HG02642 (cell line): ENCODE results near the gene PELI1.

Experiments used
- ATAC-seq: cut with Tn5 transposase; IDR thresholded peaks from one replicate; pipeline ENCODE4 v1.9.1; 2021; ENCODE audit warnings: mild to moderate bottlenecking; ENCODE audit not compliant: unreplicated experiment, poor library complexity

Gene PELI1

GRCh38 chr2:64157792-64158191 is 13.6 kb upstream of the PELI1 start:
- ATAC-seq: no peak

- ATAC-seq: no peak
Observed at GRCh38 chr2:64153811-64154210, 9.6 kb upstream of the PELI1 start.

GRCh38 chr2:64151476-64151875 is 7.3 kb upstream of the PELI1 start:
- no peak for ATAC-seq

- ATAC-seq: no peak
Observed at GRCh38 chr2:64145714-64146113, 1.5 kb upstream of the PELI1 start.

GRCh38 chr2:64145119-64145518 is 899 bp upstream of the PELI1 start:
- ATAC-seq: no peak

- peak; percentile 32 for ATAC-seq
Observed at GRCh38 chr2:64143169-64144056, 807 bp downstream of the PELI1 start.

GRCh38 chr2:64142741-64143168 is 1.5 kb downstream of the PELI1 start:
- no peak for ATAC-seq

GRCh38 chr2:64141674-64142405 is 2.4 kb downstream of the PELI1 start:
- no peak for ATAC-seq

- ATAC-seq: no peak
Observed at GRCh38 chr2:64140665-64141200, 3.5 kb downstream of the PELI1 start.

- ATAC-seq: no peak
Observed at GRCh38 chr2:64139956-64140355, 4.3 kb downstream of the PELI1 start.

- ATAC-seq: no peak
Observed at GRCh38 chr2:64137996-64138395, 6.2 kb downstream of the PELI1 start.

GRCh38 chr2:64137567-64137966 is 6.7 kb downstream of the PELI1 start:
- no peak for ATAC-seq

GRCh38 chr2:64135421-64135820 is 8.8 kb downstream of the PELI1 start:
- no peak for ATAC-seq

- no peak for ATAC-seq
Observed at GRCh38 chr2:64134813-64135212, 9.4 kb downstream of the PELI1 start.

GRCh38 chr2:64133828-64134227 is 10.4 kb downstream of the PELI1 start:
- ATAC-seq: no peak

GRCh38 chr2:64133354-64133753 is 10.9 kb downstream of the PELI1 start:
- no peak for ATAC-seq

- no peak for ATAC-seq
Observed at GRCh38 chr2:64130333-64130732, 13.9 kb downstream of the PELI1 start.

GRCh38 chr2:64128943-64129391 is 15.3 kb downstream of the PELI1 start:
- no peak for ATAC-seq

GRCh38 chr2:64128406-64128805 is 15.8 kb downstream of the PELI1 start:
- no peak for ATAC-seq

GRCh38 chr2:64127119-64127518 is 17.1 kb downstream of the PELI1 start:
- no peak for ATAC-seq

GRCh38 chr2:64126601-64127000 is 17.6 kb downstream of the PELI1 start:
- ATAC-seq: no peak
